Measurements from ENCODE around the gene SAMM50.

The SAMM50 gene

DNA sequence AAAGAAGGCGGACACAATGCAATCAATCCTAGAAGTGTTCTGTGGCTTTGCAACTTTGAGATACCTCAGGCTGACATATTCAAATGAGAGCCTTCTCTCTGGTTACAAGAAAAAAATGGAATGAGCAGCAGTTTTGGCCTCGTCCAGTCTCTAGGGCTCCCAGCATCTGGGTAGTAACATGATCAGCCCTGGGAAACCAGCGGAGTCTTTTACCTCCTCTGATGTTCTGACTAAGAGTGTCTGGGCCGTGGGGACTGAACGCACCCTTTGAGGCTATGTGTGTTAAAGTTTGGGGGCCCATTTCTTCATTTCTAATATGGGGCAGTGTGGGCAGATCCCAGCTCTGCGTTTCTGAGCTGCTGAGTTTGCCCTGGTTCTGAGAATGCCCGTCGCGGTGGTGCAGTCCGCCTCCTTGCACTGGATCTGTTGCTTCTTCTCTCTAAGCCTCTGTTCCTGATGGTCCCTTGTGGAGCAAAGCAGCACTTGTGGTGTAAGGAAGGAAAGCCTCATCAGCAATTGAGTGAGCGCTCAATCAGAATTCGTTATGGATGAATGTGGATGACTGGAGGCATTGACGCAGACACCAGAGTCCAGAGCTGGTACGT is 77.0 kb downstream of the SAMM50 start:
- no peak for DNase-seq

DNA sequence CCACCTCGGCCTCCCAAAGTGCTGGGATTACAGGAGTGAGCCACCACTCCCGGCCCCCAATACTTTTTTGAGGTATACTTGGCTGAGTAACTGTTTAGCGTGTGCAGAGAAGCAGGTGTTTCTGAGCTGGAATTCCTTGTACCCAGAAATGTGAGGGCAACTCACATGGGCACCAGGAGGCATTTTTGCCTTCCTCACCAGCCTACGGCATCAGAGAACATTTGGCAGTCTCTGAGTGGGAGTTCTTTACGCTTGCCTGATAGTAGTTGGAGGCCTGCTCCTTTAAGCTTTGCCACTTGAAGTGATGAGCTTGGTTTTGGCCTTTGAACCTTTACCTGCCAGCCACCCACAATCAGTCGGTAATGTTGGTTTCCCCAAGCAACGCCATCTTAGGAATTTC is 78.0 kb downstream of the SAMM50 start:
- DNase-seq = no peak

DNA sequence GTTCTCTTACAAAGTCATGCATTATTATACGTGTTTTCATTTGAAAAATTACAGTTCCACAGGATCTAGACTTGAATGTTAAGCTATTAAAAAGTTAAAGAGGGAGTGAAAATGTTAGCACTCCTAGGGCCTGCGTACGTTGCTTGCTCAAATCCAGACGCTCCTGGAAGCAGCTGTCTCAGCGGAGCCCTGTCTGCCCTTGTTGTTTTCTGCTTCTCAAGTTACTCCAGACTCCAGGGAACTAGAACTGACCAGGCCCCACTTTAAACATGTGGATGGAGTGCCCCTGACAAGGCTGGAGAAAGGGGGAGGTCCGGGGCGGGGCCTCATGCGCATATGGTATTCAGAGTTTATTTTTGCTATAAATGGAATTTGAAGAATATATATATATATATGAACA is 78.5 kb downstream of the SAMM50 start:
- no peak for DNase-seq

DNA sequence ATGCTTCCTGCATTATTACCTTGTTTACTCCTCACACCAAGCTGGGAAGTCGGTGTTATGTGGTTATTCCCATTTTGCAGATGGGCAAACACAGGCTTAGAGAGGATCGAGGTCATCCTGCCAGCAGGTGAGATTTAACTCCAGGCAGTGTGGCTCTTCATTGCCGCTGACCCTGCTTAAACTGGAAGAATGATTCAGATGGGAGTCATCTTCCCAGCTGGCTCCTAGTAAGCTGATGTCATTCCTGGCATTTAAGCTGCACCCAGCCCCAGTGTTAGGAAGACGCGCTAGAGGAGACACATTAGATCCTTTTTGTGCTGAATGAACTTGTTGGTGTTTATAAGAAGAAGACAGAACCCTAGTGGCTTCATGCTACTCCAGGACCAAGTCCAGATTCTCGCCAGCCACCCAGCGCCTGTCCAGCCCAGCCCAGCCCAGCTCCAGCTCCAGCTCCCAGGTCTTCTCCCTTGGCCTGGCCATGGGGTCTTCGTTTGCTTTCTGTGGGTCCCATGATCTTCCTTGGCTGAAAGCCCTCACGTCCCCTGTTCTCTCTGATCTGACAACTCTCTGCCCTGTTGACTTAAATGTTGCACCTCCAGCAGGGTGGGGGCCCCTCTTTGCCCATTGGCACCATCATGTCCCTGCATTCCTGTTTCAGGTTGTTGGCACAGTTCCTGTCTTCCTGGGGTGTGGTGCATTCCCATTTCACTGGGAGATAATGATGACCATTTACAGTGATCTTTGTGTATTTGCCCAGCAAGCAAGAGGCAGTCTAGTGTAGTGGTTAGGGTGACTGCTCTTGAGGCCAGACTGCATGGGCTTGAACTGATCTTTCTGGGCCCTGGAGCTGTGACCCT is 82.5 kb downstream of the SAMM50 start:
- DNase-seq = no peak

DNA sequence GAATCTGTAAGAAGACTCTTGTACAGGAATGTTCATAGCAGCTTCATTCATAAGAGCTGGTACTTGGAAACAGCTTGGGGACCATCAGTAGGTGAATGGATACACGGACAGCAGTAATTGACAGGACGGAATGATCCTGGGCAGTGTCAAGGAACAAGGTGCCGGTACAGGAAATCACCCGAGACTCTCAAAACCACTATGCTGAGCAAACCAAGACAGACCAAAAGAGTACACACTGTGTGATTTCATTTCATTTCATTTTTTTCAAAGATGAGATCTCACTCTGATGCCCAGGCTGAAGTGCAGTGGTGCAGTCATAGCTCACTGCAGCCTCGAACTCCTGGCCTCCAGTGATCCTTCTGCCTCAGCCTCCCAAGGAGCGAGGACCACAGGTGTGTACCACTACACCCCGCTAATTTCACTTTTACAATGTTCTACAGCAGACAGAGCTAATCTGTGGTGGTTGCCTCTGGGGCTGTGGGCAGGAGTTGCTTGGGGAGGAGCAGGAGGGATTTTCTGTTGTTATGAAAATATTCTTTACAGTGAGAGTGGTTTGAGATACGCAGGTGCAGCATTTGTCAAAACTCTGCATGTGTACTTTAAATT is 84.4 kb downstream of the SAMM50 start:
- DNase-seq = no peak

DNA sequence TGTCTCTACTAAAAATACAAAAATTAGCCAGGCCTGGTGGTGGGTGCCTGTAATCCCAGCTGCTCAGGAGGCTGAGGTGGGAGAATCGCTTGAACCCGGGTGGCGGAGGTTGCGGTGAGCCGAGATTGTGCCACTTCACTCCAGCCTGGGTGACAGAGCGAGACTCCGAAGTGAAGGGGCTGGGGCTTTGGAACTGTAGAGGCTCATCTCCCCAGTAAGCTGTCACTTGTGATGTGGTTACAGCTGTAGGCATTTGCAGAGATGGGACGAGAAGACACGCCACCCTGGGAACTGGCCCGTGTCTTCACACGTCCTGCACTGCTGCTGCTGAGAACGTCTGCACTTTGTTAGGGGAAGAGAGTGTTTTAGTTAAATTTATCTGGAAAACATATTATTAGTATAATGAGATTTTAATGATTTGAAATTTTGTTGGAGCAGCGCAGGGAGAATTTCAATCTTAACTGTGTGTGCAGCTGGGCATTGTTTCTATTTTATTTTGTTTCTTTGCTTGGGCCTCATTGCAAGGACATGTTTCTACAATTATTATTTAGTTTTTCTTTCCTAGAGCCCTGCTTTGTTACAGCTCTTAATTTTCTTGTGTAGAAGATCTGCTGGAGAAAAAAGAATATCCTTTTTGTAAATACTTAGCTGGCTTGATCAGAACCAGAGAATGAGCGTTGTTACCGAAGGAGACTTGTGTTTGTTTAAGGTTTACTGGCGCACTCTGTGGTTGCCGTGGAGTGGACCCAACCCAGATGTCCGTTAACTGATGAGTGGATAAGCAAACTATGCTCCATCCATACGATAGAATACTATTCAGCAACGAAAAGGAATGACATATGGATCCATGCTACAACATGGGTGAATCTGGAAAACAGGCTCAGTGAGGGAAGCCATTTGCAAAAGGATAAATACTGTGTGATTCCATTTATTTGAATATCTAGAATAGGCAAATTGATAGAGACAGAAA is 87.3 kb downstream of the SAMM50 start:
- DNase-seq = no peak

DNA sequence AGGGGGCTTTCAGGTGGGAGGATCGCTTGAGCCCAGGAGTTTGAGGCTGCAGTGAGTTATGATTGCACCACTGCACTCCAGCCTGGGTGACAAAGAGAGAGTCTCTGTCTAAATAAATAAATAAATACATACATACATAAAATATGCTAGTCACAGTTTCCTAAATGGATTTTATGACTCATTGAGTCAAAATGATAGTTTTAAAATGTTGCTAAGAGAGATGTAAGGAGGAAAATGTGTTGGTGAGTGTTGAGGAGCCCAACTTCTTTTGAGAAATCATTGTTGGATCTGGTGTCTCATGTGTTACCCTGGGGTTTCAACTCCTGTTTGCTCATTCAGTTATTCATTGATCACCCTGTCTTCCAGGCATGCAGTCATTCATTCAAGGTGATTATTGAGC is 89.9 kb downstream of the SAMM50 start:
- no peak for DNase-seq

All from activated CD4-positive, alpha-beta T cell treated with anti-CD3 and anti-CD28 coated beads, Interleukin-10, Interleukin-2, amounts not matched to agents 100 ng/mL and 50 ng/mL, durations not matched to agents 16 hours and 8 hours (primary cell).